ENCODE measurements around the gene TCOF1. TPM values are rescaled to one million over a fixed set of nuclear protein-coding genes. Genes with fewer than 3 reads are reported as not detected.

TCOF1 gene
- total and polyA plus RNA-seq, 2 donors (not counting 1 experiment from before 2014, with no cell fraction given), result 30.9 to 62.4 TPM

DNA sequence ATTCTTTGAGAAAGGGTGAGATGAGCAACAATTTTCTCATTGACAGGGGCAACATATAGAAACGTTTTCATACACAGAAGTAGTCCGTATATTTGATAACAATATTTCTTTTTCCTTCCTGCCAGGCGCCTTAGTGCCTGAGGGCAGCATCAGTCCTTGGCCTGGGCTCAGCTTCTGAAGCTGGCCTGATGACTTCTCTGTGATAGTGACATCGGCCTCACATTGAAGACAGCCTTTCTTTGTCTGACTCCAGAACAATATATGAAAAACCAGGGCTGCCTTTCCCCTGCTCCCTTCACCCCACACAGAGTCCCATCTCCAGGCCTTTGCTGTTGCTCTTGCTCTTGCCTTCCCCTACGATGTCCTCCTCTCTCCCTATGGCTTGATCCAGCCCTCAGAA is 24.1 kb upstream of the TCOF1 start:
- no peaks in the 10 kb centered on the region for H4K20me1 ChIP-seq (ENCODE audit: control insufficient read depth, insufficient read depth, low read length, poor library complexity, severe bottlenecking)
- CTCF ChIA-PET, result no interaction called here
- H3K36me3 ChIP-seq (replicated peaks in 1 of 2; ENCODE audit: control extremely low read depth in 1 of 2, control insufficient read depth in 1 of 2, extremely low read depth in 1 of 2, insufficient read depth in 2 of 2, low read length in 1 of 2), result no peaks in the 10 kb centered on the region
- no peak overlapping the region for H3K4me2 ChIP-seq (replicated peaks; ENCODE audit: low read depth, low read length, poor library complexity, severe bottlenecking)
- no peaks in the 10 kb centered on the region for H3K27me3 ChIP-seq (replicated peaks in 1 of 4; ENCODE audit: control extremely low read depth in 1 of 4, control insufficient read depth in 3 of 4, insufficient read depth in 4 of 4, low read length in 3 of 4)
- H3K4me1 Mint-ChIP-seq, result no peaks in the 10 kb centered on the region
- H3K79me2 ChIP-seq (ENCODE audit: control insufficient read depth, insufficient read depth, low read length), result no peaks in the 10 kb centered on the region
- no peak overlapping the region for H3K4me3 Mint-ChIP-seq
- intact Hi-C loops (cut with micrococcal nuclease), result no loop called here
- no peak for DNase-seq
- ATAC-seq (ENCODE audit: low read depth), result no peak
- no peaks in the 10 kb centered on the region for H3K9me3 Mint-ChIP-seq (ENCODE audit: insufficient read depth)
- no peak overlapping the region for H3K9ac ChIP-seq (ENCODE audit: low read length)
- H3K27ac Mint-ChIP-seq, result no peak overlapping the region
- no peak overlapping the region for H3K27ac ChIP-seq (ENCODE audit: low read length in 2 of 2)
- H3K4me1 ChIP-seq (ENCODE audit: control insufficient read depth in 2 of 2, insufficient read depth in 2 of 2, low read length in 2 of 2), result no peaks in the 10 kb centered on the region
- no peak for TF ChIP-seq EZH2 (IDR thresholded peaks at IDR 0.05; ENCODE audit: borderline replicate concordance, insufficient read depth, low read depth, low read length, poor library complexity, severe bottlenecking)
- TF ChIP-seq, protein P1, sequence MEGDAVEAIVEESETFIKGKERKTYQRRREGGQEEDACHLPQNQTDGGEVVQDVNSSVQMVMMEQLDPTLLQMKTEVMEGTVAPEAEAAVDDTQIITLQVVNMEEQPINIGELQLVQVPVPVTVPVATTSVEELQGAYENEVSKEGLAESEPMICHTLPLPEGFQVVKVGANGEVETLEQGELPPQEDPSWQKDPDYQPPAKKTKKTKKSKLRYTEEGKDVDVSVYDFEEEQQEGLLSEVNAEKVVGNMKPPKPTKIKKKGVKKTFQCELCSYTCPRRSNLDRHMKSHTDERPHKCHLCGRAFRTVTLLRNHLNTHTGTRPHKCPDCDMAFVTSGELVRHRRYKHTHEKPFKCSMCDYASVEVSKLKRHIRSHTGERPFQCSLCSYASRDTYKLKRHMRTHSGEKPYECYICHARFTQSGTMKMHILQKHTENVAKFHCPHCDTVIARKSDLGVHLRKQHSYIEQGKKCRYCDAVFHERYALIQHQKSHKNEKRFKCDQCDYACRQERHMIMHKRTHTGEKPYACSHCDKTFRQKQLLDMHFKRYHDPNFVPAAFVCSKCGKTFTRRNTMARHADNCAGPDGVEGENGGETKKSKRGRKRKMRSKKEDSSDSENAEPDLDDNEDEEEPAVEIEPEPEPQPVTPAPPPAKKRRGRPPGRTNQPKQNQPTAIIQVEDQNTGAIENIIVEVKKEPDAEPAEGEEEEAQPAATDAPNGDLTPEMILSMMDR (IDR thresholded peaks at IDR 0.05), result no peak
- H3K9me3 ChIP-seq (ENCODE audit: control extremely low read depth in 1 of 3, control insufficient read depth in 2 of 3, insufficient read depth in 1 of 3, low read length in 2 of 3), result peaks cover 0 to 4% (median 0%) of the 10 kb centered on the region in 3 donors
- no peak overlapping the region for H2AFZ ChIP-seq (ENCODE audit: insufficient read depth, low read depth, low read length, poor library complexity, severe bottlenecking)
- peaks cover 9% of the 10 kb centered on the region for H3K27me3 Mint-ChIP-seq
- H3K4me3 ChIP-seq (ENCODE audit: control extremely low read depth in 1 of 5, extremely low read depth in 1 of 5, insufficient read depth in 1 of 5, low read depth in 2 of 5, low read length in 4 of 5), result no peak overlapping the region
- POLR2A ChIA-PET, result no interaction called here
- 87% methylated on average over 4 of the region's 5 CpGs for WGBS (ENCODE audit: insufficient coverage)

DNA sequence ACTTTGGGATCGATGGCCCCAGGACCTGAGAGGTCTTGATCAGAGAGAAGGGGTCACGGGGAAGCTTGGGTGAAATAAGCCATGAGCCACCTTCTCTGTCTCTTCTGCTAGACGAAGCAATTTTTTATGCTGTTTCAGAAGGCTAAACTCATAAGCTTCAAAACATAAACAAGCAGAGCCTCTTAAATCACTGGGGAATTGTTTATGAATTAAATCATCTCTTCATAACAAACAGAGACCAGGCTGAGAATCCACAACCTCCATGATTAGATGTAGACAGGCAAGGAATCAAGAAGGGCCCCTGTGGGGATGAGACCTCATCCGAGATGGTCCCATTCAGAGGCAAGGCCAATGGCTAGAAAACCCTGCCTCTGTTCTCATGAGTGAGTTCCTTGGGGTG is 21.7 kb upstream of the TCOF1 start:
- POLR2A ChIA-PET, result no interaction called here
- no peaks in the 10 kb centered on the region for H3K9me3 Mint-ChIP-seq (ENCODE audit: insufficient read depth)
- Histone ChIP-seq H3K27ac (ENCODE audit: low read length in 2 of 2) (no peak overlapping the region), H3K4me3 (ENCODE audit: control extremely low read depth in 1 of 5, extremely low read depth in 1 of 5, insufficient read depth in 1 of 5, low read depth in 2 of 5, low read length in 4 of 5) (no peak overlapping the region), H4K20me1 (ENCODE audit: control insufficient read depth, insufficient read depth, low read length, poor library complexity, severe bottlenecking) (no peaks in the 10 kb centered on the region), H3K4me1 (ENCODE audit: control insufficient read depth in 2 of 2, insufficient read depth in 2 of 2, low read length in 2 of 2) (no peaks in the 10 kb centered on the region), H3K79me2 (ENCODE audit: control insufficient read depth, insufficient read depth, low read length) (no peaks in the 10 kb centered on the region), H3K9me3 (ENCODE audit: control extremely low read depth in 1 of 3, control insufficient read depth in 2 of 3, insufficient read depth in 1 of 3, low read length in 2 of 3) (peaks cover 0 to 4% (median 0%) of the 10 kb centered on the region in 3 donors), H3K36me3 (replicated peaks in 1 of 2; ENCODE audit: control extremely low read depth in 1 of 2, control insufficient read depth in 1 of 2, extremely low read depth in 1 of 2, insufficient read depth in 2 of 2, low read length in 1 of 2) (no peaks in the 10 kb centered on the region), H3K9ac (ENCODE audit: low read length) (no peak overlapping the region), H3K27me3 (replicated peaks in 1 of 4; ENCODE audit: control extremely low read depth in 1 of 4, control insufficient read depth in 3 of 4, insufficient read depth in 4 of 4, low read length in 3 of 4) (no peaks in the 10 kb centered on the region), H2AFZ (ENCODE audit: insufficient read depth, low read depth, low read length, poor library complexity, severe bottlenecking) (no peak overlapping the region), H3K4me2 (replicated peaks; ENCODE audit: low read depth, low read length, poor library complexity, severe bottlenecking) (no peak overlapping the region)
- no peak overlapping the region for H3K27ac Mint-ChIP-seq
- H3K4me1 Mint-ChIP-seq, result no peaks in the 10 kb centered on the region
- 85% methylated on average over 3 of the region's 4 CpGs for WGBS (ENCODE audit: insufficient coverage)
- no peak overlapping the region for H3K4me3 Mint-ChIP-seq
- DNase-seq (no peak), ATAC-seq (ENCODE audit: low read depth) (no peak)
- H3K27me3 Mint-ChIP-seq, result no peaks in the 10 kb centered on the region
- intact Hi-C loops (cut with micrococcal nuclease), result no loop called here
- CTCF ChIA-PET, result no interaction called here
- TF ChIP-seq EZH2 (IDR thresholded peaks at IDR 0.05; ENCODE audit: borderline replicate concordance, insufficient read depth, low read depth, low read length, poor library complexity, severe bottlenecking), result no peak
- TF ChIP-seq, protein P1 (IDR thresholded peaks at IDR 0.05), result no peak
